Measurements from ENCODE around the gene ZNF366. TPM values are rescaled to one million over a fixed set of nuclear protein-coding genes. Genes with fewer than 3 reads are reported as not detected.

Gene ZNF366
- total RNA-seq, 1 experiment from 2014 or later = not detected

DNA sequence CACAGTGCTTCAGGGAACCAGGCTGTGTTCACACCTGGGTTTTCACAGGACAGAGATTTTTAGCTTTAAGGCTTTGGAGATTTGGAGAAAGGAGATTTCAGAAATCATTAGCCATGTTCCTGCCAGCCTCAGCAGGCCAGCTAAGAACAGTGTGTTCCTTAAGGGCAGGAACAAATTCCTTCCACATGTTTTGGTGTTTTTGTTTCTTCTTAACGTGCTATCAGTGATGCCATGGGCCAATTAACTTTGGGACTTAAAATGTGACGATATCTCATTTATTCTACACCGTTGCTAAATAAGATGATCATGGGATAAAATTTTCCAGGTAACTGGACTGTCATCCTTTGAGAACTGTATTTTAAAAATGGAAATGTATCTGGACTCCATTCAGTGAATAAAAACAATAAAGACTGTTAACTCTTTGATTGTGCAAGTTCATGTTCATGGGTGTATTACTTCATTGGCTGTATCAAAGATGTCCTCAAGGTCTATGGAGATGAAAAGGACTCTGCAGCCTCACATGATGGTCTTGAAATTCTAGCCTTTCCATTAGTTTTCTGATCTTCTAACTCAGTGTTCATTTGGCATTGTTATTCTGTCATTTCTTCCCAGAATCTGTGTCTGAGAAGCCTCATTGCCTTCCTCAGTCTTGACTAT lies 72.3 kb downstream of the ZNF366 start:
- CTCF ChIA-PET = no interaction called here
- DNase-seq (ENCODE audit: low read depth, low spot score) = no peak
- Histone ChIP-seq H3K36me3 (ENCODE audit: control insufficient read depth in 1 of 2, insufficient read depth in 2 of 2, low read length in 2 of 2) (no peaks in the 10 kb centered on the region), H4K20me1 (ENCODE audit: insufficient read depth) (no peaks in the 10 kb centered on the region), H3K27me3 (ENCODE audit: insufficient read depth, low read length) (0 out of 2 replicates have a peak, but pooled peaks cover 16% of the 10 kb centered on the region), H3K9ac (ENCODE audit: low read length) (no peak overlapping the region), H3K9me2 (ENCODE audit: insufficient read depth) (no peaks in the 10 kb centered on the region), H3K4me2 (ENCODE audit: low read length) (no peak overlapping the region), H2AFZ (ENCODE audit: low read depth, low read length, poor library complexity, severe bottlenecking) (no peak overlapping the region), H3K27ac (ENCODE audit: low read depth, low read length) (no peak overlapping the region), H3K4me1 (ENCODE audit: control insufficient read depth in 1 of 2, insufficient read depth in 2 of 2, low read length in 2 of 2) (no peaks in the 10 kb centered on the region), H3K4me3 (replicated peaks in 1 of 2; ENCODE audit: low read depth in 1 of 2, low read length in 2 of 2) (no peak overlapping the region), H3K9me3 (ENCODE audit: control insufficient read depth in 1 of 2, insufficient read depth in 1 of 2, low read depth in 1 of 2, low read length in 2 of 2) (no peaks in the 10 kb centered on the region), H3K79me2 (ENCODE audit: insufficient read depth, low read length) (no peaks in the 10 kb centered on the region)
- POLR2A ChIA-PET = no interaction called here
- no peak for TF ChIP-seq RAD21 (IDR thresholded peaks at IDR 0.05; ENCODE audit: low read depth)
- no peak for TF ChIP-seq CEBPB (IDR thresholded peaks at IDR 0.05; ENCODE audit: low read depth)
- no peak for TF ChIP-seq EZH2phosphoT487 (IDR thresholded peaks at IDR 0.05; ENCODE audit: borderline replicate concordance)
- no peak for TF ChIP-seq SIN3A (IDR thresholded peaks at IDR 0.05; ENCODE audit: low read depth)
- TF ChIP-seq, protein P1, sequence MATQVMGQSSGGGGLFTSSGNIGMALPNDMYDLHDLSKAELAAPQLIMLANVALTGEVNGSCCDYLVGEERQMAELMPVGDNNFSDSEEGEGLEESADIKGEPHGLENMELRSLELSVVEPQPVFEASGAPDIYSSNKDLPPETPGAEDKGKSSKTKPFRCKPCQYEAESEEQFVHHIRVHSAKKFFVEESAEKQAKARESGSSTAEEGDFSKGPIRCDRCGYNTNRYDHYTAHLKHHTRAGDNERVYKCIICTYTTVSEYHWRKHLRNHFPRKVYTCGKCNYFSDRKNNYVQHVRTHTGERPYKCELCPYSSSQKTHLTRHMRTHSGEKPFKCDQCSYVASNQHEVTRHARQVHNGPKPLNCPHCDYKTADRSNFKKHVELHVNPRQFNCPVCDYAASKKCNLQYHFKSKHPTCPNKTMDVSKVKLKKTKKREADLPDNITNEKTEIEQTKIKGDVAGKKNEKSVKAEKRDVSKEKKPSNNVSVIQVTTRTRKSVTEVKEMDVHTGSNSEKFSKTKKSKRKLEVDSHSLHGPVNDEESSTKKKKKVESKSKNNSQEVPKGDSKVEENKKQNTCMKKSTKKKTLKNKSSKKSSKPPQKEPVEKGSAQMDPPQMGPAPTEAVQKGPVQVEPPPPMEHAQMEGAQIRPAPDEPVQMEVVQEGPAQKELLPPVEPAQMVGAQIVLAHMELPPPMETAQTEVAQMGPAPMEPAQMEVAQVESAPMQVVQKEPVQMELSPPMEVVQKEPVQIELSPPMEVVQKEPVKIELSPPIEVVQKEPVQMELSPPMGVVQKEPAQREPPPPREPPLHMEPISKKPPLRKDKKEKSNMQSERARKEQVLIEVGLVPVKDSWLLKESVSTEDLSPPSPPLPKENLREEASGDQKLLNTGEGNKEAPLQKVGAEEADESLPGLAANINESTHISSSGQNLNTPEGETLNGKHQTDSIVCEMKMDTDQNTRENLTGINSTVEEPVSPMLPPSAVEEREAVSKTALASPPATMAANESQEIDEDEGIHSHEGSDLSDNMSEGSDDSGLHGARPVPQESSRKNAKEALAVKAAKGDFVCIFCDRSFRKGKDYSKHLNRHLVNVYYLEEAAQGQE (IDR thresholded peaks at IDR 0.05; ENCODE audit: low read depth) = no peak
- TF ChIP-seq, protein P2, sequence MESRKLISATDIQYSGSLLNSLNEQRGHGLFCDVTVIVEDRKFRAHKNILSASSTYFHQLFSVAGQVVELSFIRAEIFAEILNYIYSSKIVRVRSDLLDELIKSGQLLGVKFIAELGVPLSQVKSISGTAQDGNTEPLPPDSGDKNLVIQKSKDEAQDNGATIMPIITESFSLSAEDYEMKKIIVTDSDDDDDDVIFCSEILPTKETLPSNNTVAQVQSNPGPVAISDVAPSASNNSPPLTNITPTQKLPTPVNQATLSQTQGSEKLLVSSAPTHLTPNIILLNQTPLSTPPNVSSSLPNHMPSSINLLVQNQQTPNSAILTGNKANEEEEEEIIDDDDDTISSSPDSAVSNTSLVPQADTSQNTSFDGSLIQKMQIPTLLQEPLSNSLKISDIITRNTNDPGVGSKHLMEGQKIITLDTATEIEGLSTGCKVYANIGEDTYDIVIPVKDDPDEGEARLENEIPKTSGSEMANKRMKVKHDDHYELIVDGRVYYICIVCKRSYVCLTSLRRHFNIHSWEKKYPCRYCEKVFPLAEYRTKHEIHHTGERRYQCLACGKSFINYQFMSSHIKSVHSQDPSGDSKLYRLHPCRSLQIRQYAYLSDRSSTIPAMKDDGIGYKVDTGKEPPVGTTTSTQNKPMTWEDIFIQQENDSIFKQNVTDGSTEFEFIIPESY (IDR thresholded peaks at IDR 0.05; ENCODE audit: extremely low read depth, insufficient replicate concordance, low read length) = no peak
- no peak for TF ChIP-seq ZNF274 (IDR thresholded peaks at IDR 0.05; ENCODE audit: low read depth, low read length)
- no peak for TF ChIP-seq YY1 (IDR thresholded peaks at IDR 0.05; ENCODE audit: extremely low read depth, insufficient replicate concordance, low read depth, low read length)
- TF ChIP-seq FOSL1 (IDR thresholded peaks at IDR 0.05; ENCODE audit: low read depth) = no peak
- TF ChIP-seq TCF7L2 (IDR thresholded peaks at IDR 0.05; ENCODE audit: borderline replicate concordance, extremely low read depth, insufficient read depth, insufficient read length) = no peak
- TF ChIP-seq, protein P3, sequence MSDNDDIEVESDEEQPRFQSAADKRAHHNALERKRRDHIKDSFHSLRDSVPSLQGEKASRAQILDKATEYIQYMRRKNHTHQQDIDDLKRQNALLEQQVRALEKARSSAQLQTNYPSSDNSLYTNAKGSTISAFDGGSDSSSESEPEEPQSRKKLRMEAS (IDR thresholded peaks at IDR 0.05) = no peak
- TF ChIP-seq, protein P4, sequence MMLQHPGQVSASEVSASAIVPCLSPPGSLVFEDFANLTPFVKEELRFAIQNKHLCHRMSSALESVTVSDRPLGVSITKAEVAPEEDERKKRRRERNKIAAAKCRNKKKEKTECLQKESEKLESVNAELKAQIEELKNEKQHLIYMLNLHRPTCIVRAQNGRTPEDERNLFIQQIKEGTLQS (IDR thresholded peaks at IDR 0.05) = no peak
- TF ChIP-seq, protein P5, sequence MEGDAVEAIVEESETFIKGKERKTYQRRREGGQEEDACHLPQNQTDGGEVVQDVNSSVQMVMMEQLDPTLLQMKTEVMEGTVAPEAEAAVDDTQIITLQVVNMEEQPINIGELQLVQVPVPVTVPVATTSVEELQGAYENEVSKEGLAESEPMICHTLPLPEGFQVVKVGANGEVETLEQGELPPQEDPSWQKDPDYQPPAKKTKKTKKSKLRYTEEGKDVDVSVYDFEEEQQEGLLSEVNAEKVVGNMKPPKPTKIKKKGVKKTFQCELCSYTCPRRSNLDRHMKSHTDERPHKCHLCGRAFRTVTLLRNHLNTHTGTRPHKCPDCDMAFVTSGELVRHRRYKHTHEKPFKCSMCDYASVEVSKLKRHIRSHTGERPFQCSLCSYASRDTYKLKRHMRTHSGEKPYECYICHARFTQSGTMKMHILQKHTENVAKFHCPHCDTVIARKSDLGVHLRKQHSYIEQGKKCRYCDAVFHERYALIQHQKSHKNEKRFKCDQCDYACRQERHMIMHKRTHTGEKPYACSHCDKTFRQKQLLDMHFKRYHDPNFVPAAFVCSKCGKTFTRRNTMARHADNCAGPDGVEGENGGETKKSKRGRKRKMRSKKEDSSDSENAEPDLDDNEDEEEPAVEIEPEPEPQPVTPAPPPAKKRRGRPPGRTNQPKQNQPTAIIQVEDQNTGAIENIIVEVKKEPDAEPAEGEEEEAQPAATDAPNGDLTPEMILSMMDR (IDR thresholded peaks at IDR 0.05 in 2 of 3, conservative IDR thresholded peaks at IDR 0.05 in 1 of 3; ENCODE audit: borderline replicate concordance in 1 of 3, insufficient read depth in 1 of 3, low read depth in 2 of 3, low read length in 2 of 3) = no peak
- no peak for TF ChIP-seq EGR1 (IDR thresholded peaks at IDR 0.05; ENCODE audit: low read depth)
- RAD21 ChIA-PET (ENCODE audit: low non-redundant PET in 1 of 2, low total read pairs in 2 of 2, uncharacterized antibody in 2 of 2, unreplicated experiment in 2 of 2) = no interaction called here
- intact Hi-C loops (cut with micrococcal nuclease) = no loop called here
- BruUV-seq (replicated peaks) = no TSS peak
- ATAC-seq = no peak
